Mesodermal cell (in vitro differentiated cells): Measurements from ENCODE around the gene ELF2.
"Not testable (repeated sequence)": the region's sequence is repeated elsewhere in the genome, so short reads cannot be mapped to it uniquely, and the experiment has no call there.

ENCODE experiments used
- H3K27ac ChIP-seq: 2 replicates; pipeline ENCODE4 v1.7.0; 2013; ENCODE audit warnings: mild to moderate bottlenecking, low read depth, low read length, moderate library complexity; ENCODE audit not compliant: severe bottlenecking
- H3K36me3 ChIP-seq: 2 replicates; pipeline ENCODE4 v1.7.1; 2013; ENCODE audit warnings: mild to moderate bottlenecking, low read length, moderate library complexity; ENCODE audit not compliant: control insufficient read depth, insufficient read depth
- H3K4me1 ChIP-seq: one replicate; pipeline ENCODE4 v1.7.1; 2013; ENCODE audit warnings: mild to moderate bottlenecking, low read length; ENCODE audit not compliant: insufficient read depth, control insufficient read depth, poor library complexity, severe bottlenecking
- H3K4me3 ChIP-seq: 2 replicates; pipeline ENCODE4 v1.7.0; 2013; ENCODE audit warnings: low read length, control low read depth, mild to moderate bottlenecking; ENCODE audit not compliant: insufficient read depth, poor library complexity, severe bottlenecking; ENCODE audit errors: extremely low read depth
- H3K9me3 ChIP-seq: 2 replicates; pipeline ENCODE4 v1.7.1; 2013; ENCODE audit warnings: mild to moderate bottlenecking, low read length, moderate library complexity; ENCODE audit not compliant: control insufficient read depth
- WGBS, 2 experiments: methylation state at CpG; one replicate each; pipeline ENCODE4 v1.1.5; 2013; ENCODE audit warnings: missing lambda C conversion rate in 2 of 2; ENCODE audit not compliant: insufficient coverage in 2 of 2; 5-methylcytosine and 5-hydroxymethylcytosine counted together

ELF2 gene

GRCh38 chr4:139163806-139164206, 13.2 kb downstream of the ELF2 start:
- WGBS, 2 experiments = 92 to 93% methylated on average over 2 of the region's 2 CpGs
- H3K27ac ChIP-seq = no peak overlapping the region

GRCh38 chr4:139157977-139158376, 19.0 kb downstream of the ELF2 start:
- H3K9me3 ChIP-seq, H3K27ac ChIP-seq, H3K36me3 ChIP-seq, H3K4me1 ChIP-seq, H3K4me3 ChIP-seq: not testable (repeated sequence)
- 65 to 72% methylated on average over 7 of the region's 9 CpGs for WGBS, 2 experiments

More at GRCh38 chr4:139163806-139164206, 13.2 kb downstream of the ELF2 start:
- Histone ChIP-seq H3K4me1 (no peaks in the 10 kb centered on the region), H3K9me3 (no peaks in the 10 kb centered on the region), H3K36me3 (no peaks in the 10 kb centered on the region), H3K4me3 (no peak overlapping the region)

- Histone ChIP-seq H3K27ac (no peak overlapping the region), H3K4me3 (no peak overlapping the region), H3K9me3 (no peaks in the 10 kb centered on the region), H3K36me3 (no peaks in the 10 kb centered on the region), H3K4me1 (peaks cover 7% of the 10 kb centered on the region)
- WGBS, 2 experiments = 68 to 90% methylated on average over 3 of the region's 5 CpGs
Observed at GRCh38 chr4:139154952-139155557, 22.0 kb downstream of the ELF2 start.

- WGBS, 2 experiments = no CpG with 5 or more reads among the region's 1 CpG
- Histone ChIP-seq H3K4me1 (peaks cover 7% of the 10 kb centered on the region), H3K4me3 (no peak overlapping the region), H3K36me3 (no peaks in the 10 kb centered on the region), H3K27ac (peak overlapping the region; percentile 16), H3K9me3 (no peaks in the 10 kb centered on the region)
Observed at GRCh38 chr4:139154538-139154937, 22.5 kb downstream of the ELF2 start.

GRCh38 chr4:139154134-139154421, 22.9 kb downstream of the ELF2 start:
- no CpG with 5 or more reads among the region's 2 CpGs for WGBS, 2 experiments
- H3K9me3 ChIP-seq = no peaks in the 10 kb centered on the region
- no peaks in the 10 kb centered on the region for H3K36me3 ChIP-seq
- H3K4me1 ChIP-seq = peaks cover 7% of the 10 kb centered on the region
- H3K4me3 ChIP-seq = no peak overlapping the region
- no peak overlapping the region for H3K27ac ChIP-seq

GRCh38 chr4:139153411-139154133, 23.4 kb downstream of the ELF2 start:
- WGBS, 2 experiments = 13% methylated on average over 1 of the region's 1 CpG; no CpG with 5 or more reads in 1 of the 2 experiments
- no peak overlapping the region for H3K4me3 ChIP-seq
- H3K36me3 ChIP-seq = no peaks in the 10 kb centered on the region
- no peaks in the 10 kb centered on the region for H3K9me3 ChIP-seq
- H3K4me1 ChIP-seq = peaks cover 7% of the 10 kb centered on the region
- no peak overlapping the region for H3K27ac ChIP-seq

GRCh38 chr4:139152249-139152648, 24.8 kb downstream of the ELF2 start:
- H3K27ac ChIP-seq = no peak overlapping the region
- no peak overlapping the region for H3K4me3 ChIP-seq
- no CpG with 5 or more reads among the region's 2 CpGs for WGBS, 2 experiments
- no peaks in the 10 kb centered on the region for H3K36me3 ChIP-seq
- H3K4me1 ChIP-seq = peaks cover 7% of the 10 kb centered on the region
- H3K9me3 ChIP-seq = no peaks in the 10 kb centered on the region

- H3K4me1 ChIP-seq = peaks cover 3% of the 10 kb centered on the region
- WGBS, 2 experiments = 96 to 100% methylated on average over 4 to 5 of the region's 8 CpGs
- no peak overlapping the region for H3K27ac ChIP-seq
- peaks cover 7% of the 10 kb centered on the region for H3K9me3 ChIP-seq
- H3K4me3 ChIP-seq = no peak overlapping the region
- no peaks in the 10 kb centered on the region for H3K36me3 ChIP-seq
Observed at GRCh38 chr4:139146926-139147629, 29.9 kb downstream of the ELF2 start.

- H3K36me3 ChIP-seq = no peaks in the 10 kb centered on the region
- peaks cover 7% of the 10 kb centered on the region for H3K9me3 ChIP-seq
- H3K4me3 ChIP-seq = no peak overlapping the region
- H3K4me1 ChIP-seq = peaks cover 3% of the 10 kb centered on the region
- 100% methylated on average over 1 of the region's 1 CpG; no CpG with 5 or more reads in 1 of the 2 experiments for WGBS, 2 experiments
- H3K27ac ChIP-seq = no peak overlapping the region
Observed at GRCh38 chr4:139145552-139145932, 31.5 kb downstream of the ELF2 start.

- Histone ChIP-seq H3K27ac (peak overlapping the region; percentile 4), H3K36me3 (no peaks in the 10 kb centered on the region), H3K4me3 (no peak overlapping the region), H3K9me3 (peaks cover 7% of the 10 kb centered on the region), H3K4me1 (peaks cover 3% of the 10 kb centered on the region)
- WGBS, 2 experiments = 90 to 100% methylated on average over 2 to 3 of the region's 3 CpGs
Observed at GRCh38 chr4:139144911-139145551, 32.0 kb downstream of the ELF2 start.
